ENCODE measurements around the gene CCDC57. TPM values are rescaled to one million over a fixed set of nuclear protein-coding genes. Genes with fewer than 3 reads are reported as not detected.

CCDC57 gene
- total and polyA plus RNA-seq, 9 of the 15 experiments (the other 6 are each of a cell fraction or from before 2014, with no cell fraction given), result 0.83 to 36.2 (median 13.6) TPM

GRCh38 chr17:82170412-82170961, 42.2 kb downstream of the CCDC57 start (continued):
- TF ChIP-seq, protein P1, sequence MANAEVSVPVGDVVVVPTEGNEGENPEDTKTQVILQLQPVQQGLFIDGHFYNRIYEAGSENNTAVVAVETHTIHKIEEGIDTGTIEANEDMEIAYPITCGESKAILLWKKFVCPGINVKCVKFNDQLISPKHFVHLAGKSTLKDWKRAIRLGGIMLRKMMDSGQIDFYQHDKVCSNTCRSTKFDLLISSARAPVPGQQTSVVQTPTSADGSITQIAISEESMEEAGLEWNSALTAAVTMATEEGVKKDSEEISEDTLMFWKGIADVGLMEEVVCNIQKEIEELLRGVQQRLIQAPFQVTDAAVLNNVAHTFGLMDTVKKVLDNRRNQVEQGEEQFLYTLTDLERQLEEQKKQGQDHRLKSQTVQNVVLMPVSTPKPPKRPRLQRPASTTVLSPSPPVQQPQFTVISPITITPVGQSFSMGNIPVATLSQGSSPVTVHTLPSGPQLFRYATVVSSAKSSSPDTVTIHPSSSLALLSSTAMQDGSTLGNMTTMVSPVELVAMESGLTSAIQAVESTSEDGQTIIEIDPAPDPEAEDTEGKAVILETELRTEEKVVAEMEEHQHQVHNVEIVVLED (CRISPR knock-in tag; IDR thresholded peaks at IDR 0.05), result peak; percentile 63
- TF ChIP-seq MEIS2 (IDR thresholded peaks at IDR 0.05; ENCODE audit: partially characterized antibody) (peak; percentile 2), ZNF24 (IDR thresholded peaks at IDR 0.05) (no peak), L3MBTL2 (IDR thresholded peaks at IDR 0.05) (peak; percentile 52; the same call in 1 of the 2 replicates), NR2F6 (CRISPR knock-in tag; IDR thresholded peaks at IDR 0.05) (no peak), RNF2 (IDR thresholded peaks at IDR 0.05) (no peak), GABPB1 (CRISPR knock-in tag; IDR thresholded peaks at IDR 0.05) (no peak), CBFA2T2 (conservative IDR thresholded peaks at IDR 0.05) (peak; percentile 40), BCOR (IDR thresholded peaks at IDR 0.05) (0 out of 2 replicates have a peak, but pooled peaks have one; percentile 74), ZNF217 (CRISPR knock-in tag; IDR thresholded peaks at IDR 0.05) (no peak), ZSCAN32 (CRISPR knock-in tag; IDR thresholded peaks at IDR 0.05) (no peak), ZNF77 (CRISPR knock-in tag; IDR thresholded peaks at IDR 0.05) (no peak), ZNF384 (IDR thresholded peaks at IDR 0.05; ENCODE audit: low read depth, low read length) (peak; percentile 91), ZNF778 (CRISPR knock-in tag; IDR thresholded peaks at IDR 0.05) (no peak), ZNF274 (IDR thresholded peaks at IDR 0.05; ENCODE audit: borderline replicate concordance, low read depth, low read length) (no peak), FOXP4 (CRISPR knock-in tag; IDR thresholded peaks at IDR 0.05; ENCODE audit: borderline replicate concordance) (no peak), ZNF518B (CRISPR knock-in tag; IDR thresholded peaks at IDR 0.05) (no peak), PHTF2 (CRISPR knock-in tag; IDR thresholded peaks at IDR 0.05) (no peak), USF2 (CRISPR knock-in tag; IDR thresholded peaks at IDR 0.05) (peak; percentile 73), MNT (conservative IDR thresholded peaks at IDR 0.05) (peak in 1 of 2 experiments; percentile 43; a peak in 1 of 4 replicates), BHLHE40 (IDR thresholded peaks at IDR 0.05; ENCODE audit: low read length) (peak; percentile 96), NFXL1 (CRISPR knock-in tag; IDR thresholded peaks at IDR 0.05) (no peak)
